Measurements from ENCODE around the gene PAIP2B. TPM values are rescaled to one million over a fixed set of nuclear protein-coding genes. Genes with fewer than 3 reads are reported as not detected.

Gene PAIP2B
- total and polyA plus RNA-seq, 2 of the 4 experiments (the other 2 are of a cell fraction), result 0.15 to 0.18 TPM

DNA sequence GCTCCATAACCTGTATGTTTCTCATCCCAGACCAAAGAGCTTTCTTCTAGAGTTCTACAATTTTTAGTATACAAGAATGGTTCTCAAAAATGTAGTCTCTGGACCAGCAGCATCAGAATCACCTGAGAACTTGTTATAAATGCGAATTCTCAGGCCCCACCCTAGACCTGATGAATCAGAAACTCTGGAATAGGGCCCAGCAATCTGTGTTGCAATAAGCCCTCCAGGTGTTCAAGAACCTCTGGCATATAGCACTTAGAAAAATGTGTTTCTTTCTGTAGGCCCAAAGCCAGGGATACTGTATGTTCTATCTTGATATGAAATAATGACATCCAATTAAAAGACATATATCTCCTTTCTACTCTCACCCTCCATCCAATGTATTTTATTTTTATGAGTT, 10.4 kb downstream of the PAIP2B start:
- Histone ChIP-seq H2AK5ac (ENCODE audit: low read depth, low read length) (no peak overlapping the region), H3K9me1 (ENCODE audit: insufficient read depth, low read length) (no peaks in the 10 kb centered on the region), H3K4me2 (ENCODE audit: low read depth, low read length) (no peak overlapping the region), H3K14ac (replicated peaks; ENCODE audit: low read depth, low read length) (no peak overlapping the region), H3K18ac (ENCODE audit: low read depth, low read length) (no peak overlapping the region), H2AK9ac (replicated peaks; ENCODE audit: low read depth, low read length, poor library complexity) (no peak overlapping the region), H3K56ac (ENCODE audit: extremely low read depth, insufficient read depth, low read length) (no peak overlapping the region), H3K79me1 (ENCODE audit: low read depth in 1 of 2, low read length in 2 of 2) (no peaks in the 10 kb centered on the region), H3K27ac (ENCODE audit: insufficient read depth, low read length) (no peak overlapping the region), H3K27me3 (ENCODE audit: control insufficient read depth, insufficient read depth, low read length) (no peaks in the 10 kb centered on the region), H3K4ac (ENCODE audit: low read depth, low read length) (no peak overlapping the region), H4K20me1 (ENCODE audit: insufficient read depth, low read length) (no peaks in the 10 kb centered on the region), H2BK5ac (ENCODE audit: low read depth, low read length, poor library complexity, severe bottlenecking) (no peak overlapping the region), H3K23ac (ENCODE audit: low read depth, low read length) (no peak overlapping the region), H3K9me3 (ENCODE audit: control insufficient read depth, insufficient read depth, low read length) (no peaks in the 10 kb centered on the region), H2AFZ (replicated peaks; ENCODE audit: low read length, poor library complexity) (no peak overlapping the region), H4K8ac (ENCODE audit: low read depth in 2 of 2, low read length in 2 of 2) (no peak overlapping the region), H2BK20ac (ENCODE audit: low read depth, low read length) (no peak overlapping the region), H4K5ac (ENCODE audit: low read depth, low read length) (no peak overlapping the region), H2BK15ac (ENCODE audit: low read depth, low read length) (no peak overlapping the region), H3K9ac (ENCODE audit: low read depth, low read length) (no peak overlapping the region), H3K4me3 (ENCODE audit: insufficient read depth, low read depth, low read length) (no peak overlapping the region), H2BK120ac (ENCODE audit: low read depth, low read length) (no peak overlapping the region), H3K4me1 (ENCODE audit: control insufficient read depth, insufficient read depth, low read length) (no peaks in the 10 kb centered on the region), H4K91ac (ENCODE audit: insufficient read depth, low read depth, low read length) (no peak overlapping the region), H3K36me3 (ENCODE audit: control insufficient read depth, insufficient read depth, low read length) (no peaks in the 10 kb centered on the region)
- dilution Hi-C loops (cut with HindIII; ENCODE audit: low sequenced_read_pairs, unreplicated experiment), result no loop called here
- intact Hi-C loops (cut with micrococcal nuclease), result no loop called here
- in situ Hi-C loops (cut with MboI; ENCODE audit: low sequenced_read_pairs), result no loop called here
- no TSS peak for BruUV-seq (replicated peaks)
- no peak for DNase-seq
- no peak for ATAC-seq (ENCODE audit: low read depth)
- WGBS, 2 experiments (ENCODE audit: extremely low coverage in 2 of 2, insufficient read length in 1 of 2), result no CpG with 5 or more reads among the region's 1 CpG
- POLR2A ChIA-PET (ENCODE audit: unreplicated experiment), result no interaction called here
- CTCF ChIA-PET, result no interaction called here
- no peak for TF ChIP-seq NFE2L2 (IDR thresholded peaks at IDR 0.05; ENCODE audit: low read depth, low read length)
- no peak for TF ChIP-seq MAZ (IDR thresholded peaks at IDR 0.05; ENCODE audit: borderline replicate concordance, low read depth, low read length)
- TF ChIP-seq POLR2A (IDR thresholded peaks at IDR 0.05; ENCODE audit: low read depth, low read length), result no peak

All from IMR-90 (cell line).